ENCODE results near the gene WDFY2.
"Not testable (repeated sequence)": the region's sequence is repeated elsewhere in the genome, so short reads cannot be mapped to it uniquely, and the experiment has no call there.

DNA sequence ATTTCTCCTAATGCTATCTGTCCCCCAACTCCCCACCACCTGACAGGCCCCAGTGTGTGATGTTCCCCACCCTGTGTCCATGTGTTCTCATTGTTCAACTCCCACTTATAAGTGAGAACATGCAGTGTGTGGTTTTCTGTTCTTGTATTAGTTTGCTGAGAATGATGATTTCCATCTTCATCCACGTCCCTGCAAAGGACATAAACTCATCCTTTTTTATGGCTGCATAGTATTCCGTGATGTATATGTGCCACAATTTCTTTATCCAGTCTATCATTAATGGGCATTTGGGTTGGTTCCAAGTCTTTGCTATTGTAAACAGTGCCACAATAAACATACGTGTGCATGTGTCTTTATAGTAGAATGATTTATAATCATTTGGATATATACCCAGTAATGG, 38.8 kb upstream of the WDFY2 start:
- not testable (repeated sequence) for TF ChIP-seq CTCF (IDR thresholded peaks at IDR 0.05; ENCODE audit: poor library complexity, severe bottlenecking); TAF1 (IDR thresholded peaks at IDR 0.05; ENCODE audit: low read depth); EZH2 (IDR thresholded peaks at IDR 0.05; ENCODE audit: borderline replicate concordance, insufficient read depth, low read length, poor library complexity, severe bottlenecking); EP300 (conservative IDR thresholded peaks at IDR 0.05; ENCODE audit: poor library complexity, severe bottlenecking); POLR2AphosphoS5 (IDR thresholded peaks at IDR 0.05); RAD21 (conservative IDR thresholded peaks at IDR 0.05)
- TF ChIP-seq, protein P1, sequence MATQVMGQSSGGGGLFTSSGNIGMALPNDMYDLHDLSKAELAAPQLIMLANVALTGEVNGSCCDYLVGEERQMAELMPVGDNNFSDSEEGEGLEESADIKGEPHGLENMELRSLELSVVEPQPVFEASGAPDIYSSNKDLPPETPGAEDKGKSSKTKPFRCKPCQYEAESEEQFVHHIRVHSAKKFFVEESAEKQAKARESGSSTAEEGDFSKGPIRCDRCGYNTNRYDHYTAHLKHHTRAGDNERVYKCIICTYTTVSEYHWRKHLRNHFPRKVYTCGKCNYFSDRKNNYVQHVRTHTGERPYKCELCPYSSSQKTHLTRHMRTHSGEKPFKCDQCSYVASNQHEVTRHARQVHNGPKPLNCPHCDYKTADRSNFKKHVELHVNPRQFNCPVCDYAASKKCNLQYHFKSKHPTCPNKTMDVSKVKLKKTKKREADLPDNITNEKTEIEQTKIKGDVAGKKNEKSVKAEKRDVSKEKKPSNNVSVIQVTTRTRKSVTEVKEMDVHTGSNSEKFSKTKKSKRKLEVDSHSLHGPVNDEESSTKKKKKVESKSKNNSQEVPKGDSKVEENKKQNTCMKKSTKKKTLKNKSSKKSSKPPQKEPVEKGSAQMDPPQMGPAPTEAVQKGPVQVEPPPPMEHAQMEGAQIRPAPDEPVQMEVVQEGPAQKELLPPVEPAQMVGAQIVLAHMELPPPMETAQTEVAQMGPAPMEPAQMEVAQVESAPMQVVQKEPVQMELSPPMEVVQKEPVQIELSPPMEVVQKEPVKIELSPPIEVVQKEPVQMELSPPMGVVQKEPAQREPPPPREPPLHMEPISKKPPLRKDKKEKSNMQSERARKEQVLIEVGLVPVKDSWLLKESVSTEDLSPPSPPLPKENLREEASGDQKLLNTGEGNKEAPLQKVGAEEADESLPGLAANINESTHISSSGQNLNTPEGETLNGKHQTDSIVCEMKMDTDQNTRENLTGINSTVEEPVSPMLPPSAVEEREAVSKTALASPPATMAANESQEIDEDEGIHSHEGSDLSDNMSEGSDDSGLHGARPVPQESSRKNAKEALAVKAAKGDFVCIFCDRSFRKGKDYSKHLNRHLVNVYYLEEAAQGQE (IDR thresholded peaks at IDR 0.05; ENCODE audit: borderline replicate concordance) = not testable (repeated sequence)
